ENCODE measurements around the gene ARPC1B.

DNA sequence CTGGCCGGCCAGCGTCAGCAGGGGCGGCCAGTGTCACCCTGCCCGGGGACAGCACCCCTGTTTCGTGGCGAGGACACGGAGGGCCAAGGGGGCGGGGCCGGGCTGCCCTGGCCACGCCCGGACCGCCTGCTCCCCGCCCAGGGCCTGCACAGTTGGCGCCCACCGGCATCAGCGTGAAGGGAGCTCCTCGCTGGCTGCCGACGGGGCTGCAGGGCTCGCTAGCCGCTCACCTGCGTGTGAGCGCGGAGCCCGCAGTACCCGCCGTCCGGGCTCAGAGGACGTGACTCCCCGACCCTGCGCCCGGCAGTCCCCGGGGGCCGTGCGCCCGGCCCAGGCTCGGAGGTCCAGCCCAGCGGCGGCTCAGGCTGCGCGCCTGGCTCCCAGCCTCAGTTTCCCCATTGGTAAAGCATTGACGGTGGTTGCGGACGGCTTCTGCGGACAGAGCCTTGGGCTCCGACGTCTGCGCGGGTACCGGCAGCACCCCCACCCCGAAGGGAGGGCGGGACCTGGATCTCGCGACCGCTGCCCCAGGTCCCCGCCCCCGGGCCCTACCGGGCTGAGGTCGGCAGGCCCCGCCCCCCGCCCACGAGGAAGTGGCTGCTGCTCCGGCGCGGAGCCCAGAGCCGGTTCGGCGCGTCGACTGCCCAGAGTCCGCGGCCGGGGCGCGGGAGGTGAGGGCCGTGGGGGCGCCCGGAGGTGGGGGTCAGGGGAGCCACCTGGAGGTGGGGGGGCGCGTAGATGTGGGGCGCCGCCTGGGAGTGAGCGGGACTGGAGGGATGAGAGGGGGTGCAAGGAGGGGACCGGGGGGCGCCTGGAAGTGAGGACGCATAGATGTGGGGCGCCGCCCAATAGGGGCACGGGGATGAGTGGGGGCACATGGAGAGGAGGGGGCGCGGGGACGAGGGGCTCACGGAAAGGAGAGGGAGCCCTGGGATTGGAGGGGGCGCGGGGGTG, at the start of gene ARPC1B:
- TF ChIP-seq, protein P1, sequence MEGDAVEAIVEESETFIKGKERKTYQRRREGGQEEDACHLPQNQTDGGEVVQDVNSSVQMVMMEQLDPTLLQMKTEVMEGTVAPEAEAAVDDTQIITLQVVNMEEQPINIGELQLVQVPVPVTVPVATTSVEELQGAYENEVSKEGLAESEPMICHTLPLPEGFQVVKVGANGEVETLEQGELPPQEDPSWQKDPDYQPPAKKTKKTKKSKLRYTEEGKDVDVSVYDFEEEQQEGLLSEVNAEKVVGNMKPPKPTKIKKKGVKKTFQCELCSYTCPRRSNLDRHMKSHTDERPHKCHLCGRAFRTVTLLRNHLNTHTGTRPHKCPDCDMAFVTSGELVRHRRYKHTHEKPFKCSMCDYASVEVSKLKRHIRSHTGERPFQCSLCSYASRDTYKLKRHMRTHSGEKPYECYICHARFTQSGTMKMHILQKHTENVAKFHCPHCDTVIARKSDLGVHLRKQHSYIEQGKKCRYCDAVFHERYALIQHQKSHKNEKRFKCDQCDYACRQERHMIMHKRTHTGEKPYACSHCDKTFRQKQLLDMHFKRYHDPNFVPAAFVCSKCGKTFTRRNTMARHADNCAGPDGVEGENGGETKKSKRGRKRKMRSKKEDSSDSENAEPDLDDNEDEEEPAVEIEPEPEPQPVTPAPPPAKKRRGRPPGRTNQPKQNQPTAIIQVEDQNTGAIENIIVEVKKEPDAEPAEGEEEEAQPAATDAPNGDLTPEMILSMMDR (IDR thresholded peaks at IDR 0.05): no peak
- TF ChIP-seq POLR2A (IDR thresholded peaks at IDR 0.05): peak in 1 of 2 donors; percentile 38

All from uterus (tissue), 2 donors.